HG03108 (cell line): ENCODE measurements around the gene IRGC.
"Not testable (repeated sequence)": the region's sequence is repeated elsewhere in the genome, so short reads cannot be mapped to it uniquely, and the experiment has no call there.

Experiments used
- ATAC-seq: cut with Tn5 transposase; IDR thresholded peaks from one replicate; pipeline ENCODE4 v1.9.1; 2021; ENCODE audit warnings: moderate library complexity; ENCODE audit not compliant: unreplicated experiment

The IRGC gene

GRCh38 chr19:43715776-43716175 is at the start of gene IRGC:
TSS of gene IRGC (plus strand) at chr19:43716076. CDS start at chr19:43718559, 2,483 bp downstream.
- ATAC-seq = no peak

GRCh38 chr19:43667126-43667875 is 48.6 kb upstream of the IRGC start:
- ATAC-seq = no peak

GRCh38 chr19:43667876-43668405 is 47.9 kb upstream of the IRGC start:
- no peak for ATAC-seq

GRCh38 chr19:43668406-43669109 is 47.3 kb upstream of the IRGC start:
- peak; percentile 85 for ATAC-seq

GRCh38 chr19:43672061-43672679 is 43.7 kb upstream of the IRGC start:
- no peak for ATAC-seq

- no peak for ATAC-seq
These were observed 42.2 kb upstream of the IRGC start for GRCh38 chr19:43673637-43674036.

GRCh38 chr19:43674183-43674582 is 41.7 kb upstream of the IRGC start:
- no peak for ATAC-seq

- ATAC-seq = no peak
These were observed 41.3 kb upstream of the IRGC start for GRCh38 chr19:43674596-43674995.

GRCh38 chr19:43675269-43675879 is 40.5 kb upstream of the IRGC start:
- ATAC-seq = no peak

GRCh38 chr19:43675906-43676305 is 40.0 kb upstream of the IRGC start:
- ATAC-seq = no peak

GRCh38 chr19:43678512-43679261 is 37.2 kb upstream of the IRGC start:
- no peak for ATAC-seq

- ATAC-seq = no peak
These were observed 34.1 kb upstream of the IRGC start for GRCh38 chr19:43681821-43682220.

GRCh38 chr19:43682269-43682668 is 33.6 kb upstream of the IRGC start:
- not testable (repeated sequence) for ATAC-seq

- ATAC-seq = no peak
These were observed 32.8 kb upstream of the IRGC start for GRCh38 chr19:43682824-43683661.

- ATAC-seq = no peak
These were observed 32.0 kb upstream of the IRGC start for GRCh38 chr19:43683905-43684304.

- ATAC-seq = no peak
These were observed 31.6 kb upstream of the IRGC start for GRCh38 chr19:43684326-43684725.

- no peak for ATAC-seq
These were observed 28.2 kb upstream of the IRGC start for GRCh38 chr19:43687660-43687997.

GRCh38 chr19:43688059-43688701 is 27.7 kb upstream of the IRGC start:
- ATAC-seq = no peak

GRCh38 chr19:43690444-43690843 is 25.4 kb upstream of the IRGC start:
- no peak for ATAC-seq
